ENCODE measurements around the gene ATXN10.

- no peak for TF ChIP-seq CTCF (IDR thresholded peaks at IDR 0.05)
- TF ChIP-seq POLR2A (IDR thresholded peaks at IDR 0.05), result no peak
Observed at GRCh38 chr22:45639747-45640102, 31.9 kb upstream of the ATXN10 start.

Measured in esophagus squamous epithelium (tissue), 4 donors.